Upper lobe of left lung (tissue), 4 donors: Measurements from ENCODE around the gene ZFP36L2.

Experiments used
- CTCF ChIP-seq, 6 experiments: fragments of 450-650 bp in 4 of 6; fragments of 200-600 bp in 2 of 6; sonication (generic) in 2 of 6; IDR thresholded peaks; one replicate each; pipeline ENCODE4 v1.5.1; 2016 to 2019; ENCODE audit warnings: antibody characterized with exemption in 6 of 6
- POLR2A ChIP-seq, 4 donors: fragments of 450-650 bp; IDR thresholded peaks; one replicate each; pipeline ENCODE4 v1.5.1; 2016 to 2017; ENCODE audit warnings: antibody characterized with exemption in 4 of 4, mild to moderate bottlenecking in 2 of 4
- POLR2AphosphoS5 ChIP-seq, 2 donors: sonication (generic); formaldehyde crosslinking; IDR thresholded peaks; one replicate each; pipeline ENCODE4 v1.5.1; 2017; ENCODE audit warnings: antibody characterized with exemption in 2 of 2

- TF ChIP-seq POLR2AphosphoS5 (IDR thresholded peaks at IDR 0.05) (no peak), CTCF (IDR thresholded peaks at IDR 0.05) (no peak), POLR2A (IDR thresholded peaks at IDR 0.05) (no peak)
These were observed 10.6 kb downstream of the ZFP36L2 start for GRCh38 chr2:43215673-43216255.
